GM12891 (cell line): ENCODE measurements around the gene FKBP5.

Source experiments
- PAX5 ChIP-seq: IDR thresholded peaks from 2 replicates; pipeline ENCODE4 v1.6.1; 2011; ENCODE audit warnings: low read length, moderate library complexity, mild to moderate bottlenecking; ENCODE audit not compliant: insufficient read depth, severe bottlenecking
- POLR2A ChIP-seq: IDR thresholded peaks from 2 replicates; pipeline ENCODE4 v1.6.1; 2011; ENCODE audit warnings: low read depth, low read length, control low read depth
- POLR2AphosphoS5 ChIP-seq: IDR thresholded peaks from 2 replicates; pipeline ENCODE4 v1.6.1; 2011; ENCODE audit warnings: low read depth, low read length, control low read depth
- POU2F2 ChIP-seq: IDR thresholded peaks from 2 replicates; pipeline ENCODE4 v1.6.1; 2011; ENCODE audit warnings: low read depth, mild to moderate bottlenecking, control low read depth, low read length, moderate library complexity
- TAF1 ChIP-seq: IDR thresholded peaks from 2 replicates; pipeline ENCODE4 v1.6.1; 2011; ENCODE audit warnings: low read depth, low read length, control low read depth

DNA sequence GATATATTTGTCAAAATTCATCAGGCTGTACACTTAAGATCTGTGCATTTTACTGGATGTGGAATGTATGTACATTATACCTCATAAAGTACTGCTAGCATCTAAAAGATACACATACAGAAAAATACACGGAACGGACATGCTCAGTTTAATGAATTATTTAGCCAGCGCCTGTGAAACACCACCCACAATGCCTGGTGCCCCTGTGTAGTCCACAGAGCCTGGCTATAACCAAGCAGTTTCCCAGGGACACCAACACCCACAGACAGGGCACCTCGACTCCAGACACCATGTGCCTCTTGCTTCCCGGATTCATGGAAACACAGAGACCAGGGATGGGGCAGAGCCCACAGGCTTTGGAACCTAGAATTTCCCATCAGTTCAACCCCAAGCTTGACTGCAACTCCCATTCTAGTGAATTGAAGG is 30.7 kb upstream of the FKBP5 start:
- TF ChIP-seq POLR2AphosphoS5 (no peak), POLR2A (peak; percentile 34; the same call in 1 of the 2 replicates), PAX5 (no peak), TAF1 (no peak; the same call in 1 of the 2 replicates), POU2F2 (no peak)
